Peyer's patch (tissue), 4 donors: ENCODE measurements around the gene SMTN.

Experiments
- CTCF ChIP-seq, 6 experiments: fragments of 450-650 bp in 4 of 6; fragments of 200-600 bp in 2 of 6; sonication (generic) in 1 of 6; IDR thresholded peaks; one replicate each; pipeline ENCODE4 v1.5.1; 2017 to 2019; ENCODE audit warnings: antibody characterized with exemption in 6 of 6, mild to moderate bottlenecking in 3 of 6, moderate library complexity in 1 of 6
- POLR2A ChIP-seq, 2 donors: fragments of 450-650 bp; IDR thresholded peaks; one replicate each; pipeline ENCODE4 v1.5.1; 2017; ENCODE audit warnings: antibody characterized with exemption in 2 of 2, mild to moderate bottlenecking in 2 of 2, moderate library complexity in 2 of 2

- TF ChIP-seq CTCF (IDR thresholded peaks at IDR 0.05) = no peak
- TF ChIP-seq POLR2A (IDR thresholded peaks at IDR 0.05) = no peak
Measured at GRCh38 chr22:31136711-31137110, 55.6 kb downstream of the SMTN start.
